IMR-90 (cell line): ENCODE data around the gene ABAT. TPM values are rescaled to one million over a fixed set of nuclear protein-coding genes. Genes with fewer than 3 reads are reported as not detected.

ENCODE experiments used
- ATAC-seq: fragments of 200-7000 bp; cut with Tn5 transposase; 2 replicates; pipeline ENCODE4 v1.9.1; 2020; ENCODE audit warnings: low read depth, mild to moderate bottlenecking, moderate library complexity
- BruUV-seq: library from RNA; stranded (reverse); fragments of 400-500 nt; replicated peaks from 2 replicates; lab custom pipeline; 2021; lab: Mats Ljungman, UMichigan
- CTCF ChIA-PET: fragments of 300-600 bp; formaldehyde crosslinking; extraction: SDS; loops from one replicate; lab custom pipeline; 2021; ENCODE audit warnings: antibody characterized with exemption; lab: Yijun Ruan, JAX
- POLR2A ChIA-PET: fragments of 300-600 bp; sonication (Branson Sonifier 250); formaldehyde crosslinking; loops from one replicate; lab custom pipeline; 2022; ENCODE audit warnings: antibody characterized with exemption; ENCODE audit not compliant: unreplicated experiment; lab: Charles Lee
- DNase-seq: peaks from one replicate; pipeline ENCODE4 v3.0.0; 2013
- H2AFZ ChIP-seq: replicated peaks from 2 replicates; pipeline ENCODE3; 2013; ENCODE audit warnings: low read length, mild to moderate bottlenecking; ENCODE audit not compliant: poor library complexity
- H2AK5ac ChIP-seq: 2 replicates; pipeline ENCODE4 v1.6.1; 2013; ENCODE audit warnings: low read depth, low read length, inconsistent platforms
- H2AK9ac ChIP-seq: replicated peaks from 2 replicates; pipeline ENCODE3; 2013; ENCODE audit warnings: mild to moderate bottlenecking, low read depth, low read length, moderate library complexity; ENCODE audit not compliant: poor library complexity
- H2BK120ac ChIP-seq: 2 replicates; pipeline ENCODE4 v1.6.1; 2013; ENCODE audit warnings: low read depth, low read length, inconsistent platforms
- H2BK15ac ChIP-seq: 3 replicates; pipeline ENCODE4 v1.6.1; 2013; ENCODE audit warnings: low read depth, low read length, inconsistent platforms
- H2BK20ac ChIP-seq: 2 replicates; pipeline ENCODE4 v1.6.1; 2013; ENCODE audit warnings: low read depth, mild to moderate bottlenecking, inconsistent platforms, low read length, moderate library complexity
- H2BK5ac ChIP-seq: 2 replicates; pipeline ENCODE4 v1.6.1; 2013; ENCODE audit warnings: mild to moderate bottlenecking, low read depth, low read length, inconsistent platforms; ENCODE audit not compliant: poor library complexity, severe bottlenecking
- H3K14ac ChIP-seq: replicated peaks from 2 replicates; pipeline ENCODE4 v1.6.1; 2013; ENCODE audit warnings: low read depth, low read length, inconsistent platforms
- H3K18ac ChIP-seq: 2 replicates; pipeline ENCODE4 v1.6.1; 2013; ENCODE audit warnings: low read depth, low read length, control low read depth
- H3K23ac ChIP-seq: 2 replicates; pipeline ENCODE4 v1.6.1; 2013; ENCODE audit warnings: low read depth, low read length, inconsistent platforms
- H3K27ac ChIP-seq: 2 replicates; pipeline ENCODE4 v1.5.1; 2013; ENCODE audit warnings: mild to moderate bottlenecking, control low read depth, low read length; ENCODE audit not compliant: insufficient read depth
- H3K27me3 ChIP-seq: 2 replicates; pipeline ENCODE4 v1.6.1; 2013; ENCODE audit warnings: low read length; ENCODE audit not compliant: control insufficient read depth, insufficient read depth
- H3K36me3 ChIP-seq: 2 replicates; pipeline ENCODE4 v1.6.1; 2013; ENCODE audit warnings: low read length, mixed read lengths; ENCODE audit not compliant: control insufficient read depth, insufficient read depth
- H3K4ac ChIP-seq: 2 replicates; pipeline ENCODE4 v1.6.1; 2013; ENCODE audit warnings: low read depth, low read length, inconsistent platforms
- H3K4me1 ChIP-seq: 2 replicates; pipeline ENCODE4 v1.6.1; 2013; ENCODE audit warnings: low read length, mixed read lengths; ENCODE audit not compliant: control insufficient read depth, insufficient read depth
- H3K4me2 ChIP-seq: 2 replicates; pipeline ENCODE4 v1.6.1; 2013; ENCODE audit warnings: low read depth, mild to moderate bottlenecking, control low read depth, low read length, moderate library complexity
- H3K4me3 ChIP-seq: 2 replicates; pipeline ENCODE4 v1.5.1; 2013; ENCODE audit warnings: low read depth, mild to moderate bottlenecking, control low read depth, low read length, moderate library complexity; ENCODE audit not compliant: insufficient read depth
- H3K56ac ChIP-seq: 2 replicates; pipeline ENCODE4 v1.6.1; 2013; ENCODE audit warnings: low read length, inconsistent platforms; ENCODE audit not compliant: insufficient read depth; ENCODE audit errors: extremely low read depth
- H3K79me1 ChIP-seq, 2 experiments: 2 replicates each; pipeline ENCODE4 v1.6.1; 2013; ENCODE audit warnings: low read length in 2 of 2, inconsistent platforms in 1 of 2, low read depth in 1 of 2
- H3K9ac ChIP-seq: 2 replicates; pipeline ENCODE4 v1.6.1; 2013; ENCODE audit warnings: low read depth, low read length, control low read depth
- H3K9me1 ChIP-seq: 2 replicates; pipeline ENCODE4 v1.6.1; 2013; ENCODE audit warnings: low read length, inconsistent platforms; ENCODE audit not compliant: insufficient read depth
- H3K9me3 ChIP-seq: 2 replicates; pipeline ENCODE4 v1.6.1; 2013; ENCODE audit warnings: low read length; ENCODE audit not compliant: control insufficient read depth, insufficient read depth
- H4K20me1 ChIP-seq: 2 replicates; pipeline ENCODE4 v1.6.1; 2013; ENCODE audit warnings: low read length, inconsistent platforms; ENCODE audit not compliant: insufficient read depth
- H4K5ac ChIP-seq: 2 replicates; pipeline ENCODE4 v1.6.1; 2013; ENCODE audit warnings: mild to moderate bottlenecking, low read depth, low read length, control low read depth
- H4K8ac ChIP-seq, 2 experiments: 2 replicates each; pipeline ENCODE4 v1.6.1; 2013; ENCODE audit warnings: low read depth in 2 of 2, low read length in 2 of 2, control low read depth in 1 of 2, inconsistent platforms in 1 of 2
- H4K91ac ChIP-seq: 2 replicates; pipeline ENCODE4 v1.6.1; 2013; ENCODE audit warnings: low read depth, low read length, inconsistent platforms; ENCODE audit not compliant: insufficient read depth
- BHLHE40 ChIP-seq: fragments of 150-350 bp; IDR thresholded peaks from 2 replicates; pipeline ENCODE4 v1.6.1; 2016; ENCODE audit warnings: mild to moderate bottlenecking, low read depth, low read length
- CEBPB ChIP-seq: IDR thresholded peaks from 2 replicates; pipeline ENCODE4 v1.6.1; 2012; ENCODE audit warnings: low read depth, low read length, improper control_type of control experiment
- CHD1 ChIP-seq: IDR thresholded peaks from 2 replicates; pipeline ENCODE4 v1.6.1; 2012; ENCODE audit warnings: low read depth, low read length, improper control_type of control experiment
- FOS ChIP-seq: fragments of 150-350 bp; IDR thresholded peaks from 2 replicates; pipeline ENCODE4 v1.6.1; 2016; ENCODE audit warnings: low read depth, low read length
- MAZ ChIP-seq: IDR thresholded peaks from 2 replicates; pipeline ENCODE4 v1.6.1; 2012; ENCODE audit warnings: low read depth, mild to moderate bottlenecking, low read length, improper control_type of control experiment, moderate library complexity, borderline replicate concordance
- NFE2L2 ChIP-seq: fragments of 150-350 bp; IDR thresholded peaks from 2 replicates; pipeline ENCODE4 v1.6.1; 2016; ENCODE audit warnings: low read depth, mild to moderate bottlenecking, low read length
- POLR2A ChIP-seq: IDR thresholded peaks from 2 replicates; pipeline ENCODE4 v1.6.1; 2012; ENCODE audit warnings: mild to moderate bottlenecking, low read depth, low read length
- RCOR1 ChIP-seq: IDR thresholded peaks from 2 replicates; pipeline ENCODE4 v1.6.1; 2012; ENCODE audit warnings: mild to moderate bottlenecking, low read length, improper control_type of control experiment; ENCODE audit not compliant: insufficient replicate concordance
- RFX5 ChIP-seq: IDR thresholded peaks from 2 replicates; pipeline ENCODE4 v1.8.0; 2012; ENCODE audit warnings: low read depth, mild to moderate bottlenecking, low read length, moderate library complexity
- WGBS, 2 experiments: methylation state at CpG; one replicate each; pipeline versions ENCODE4 v1.1.5 to v1.1.7; 2013; ENCODE audit warnings: missing lambda C conversion rate in 2 of 2; ENCODE audit not compliant: insufficient read length in 1 of 2; ENCODE audit errors: extremely low coverage in 2 of 2; 5-methylcytosine and 5-hydroxymethylcytosine counted together
- dilution Hi-C: fragments of 300-500 bp; cut with HindIII; formaldehyde crosslinking; loops from one replicate; pipeline ENCODE4 v1.14.3; 2018; ENCODE audit warnings: low sequenced_read_pairs; ENCODE audit not compliant: unreplicated experiment
- in situ Hi-C: fragments of 300-500 bp; cut with MboI; formaldehyde crosslinking; loops from 3 replicates; pipeline ENCODE4 v1.14.3; 2019; ENCODE audit warnings: low sequenced_read_pairs, inconsistent platforms, mixed read lengths
- intact Hi-C: fragments of 100-400 bp; cut with micrococcal nuclease; formaldehyde crosslinking; loops from 2 replicates; pipeline ENCODE4 v1.10.0; 2022
- polyA plus RNA-seq, 3 experiments: library from polyadenylated mRNA; depleted of rRNA; stranded (reverse); fragments of >200 nt; gene quantifications; 2 replicates each; pipeline ENCODE4 v1.2.3, GENCODE V29; 2012; ENCODE audit warnings: low replicate concordance in 1 of 3
- total RNA-seq: library from RNA; depleted of rRNA; stranded (reverse); fragments of >200 nt; gene quantifications from 2 replicates; pipeline ENCODE4 v1.2.3, GENCODE V29; 2012
- TF ChIP-seq, protein P1 (sequence below): fragments of 150-350 bp; IDR thresholded peaks from 2 replicates; pipeline ENCODE4 v1.6.1; 2017; ENCODE audit warnings: mild to moderate bottlenecking, antibody characterized with exemption, low read length, low read depth
- TF ChIP-seq, protein P2 (sequence below): fragments of 150-350 bp; IDR thresholded peaks from 2 replicates; pipeline ENCODE4 v1.6.1; 2016; ENCODE audit warnings: low read depth, mild to moderate bottlenecking, low read length, moderate library complexity, borderline replicate concordance

The ABAT gene
- total and polyA plus RNA-seq, 2 of the 4 experiments (the other 2 are of a cell fraction) = 4.5 to 6.9 TPM

DNA sequence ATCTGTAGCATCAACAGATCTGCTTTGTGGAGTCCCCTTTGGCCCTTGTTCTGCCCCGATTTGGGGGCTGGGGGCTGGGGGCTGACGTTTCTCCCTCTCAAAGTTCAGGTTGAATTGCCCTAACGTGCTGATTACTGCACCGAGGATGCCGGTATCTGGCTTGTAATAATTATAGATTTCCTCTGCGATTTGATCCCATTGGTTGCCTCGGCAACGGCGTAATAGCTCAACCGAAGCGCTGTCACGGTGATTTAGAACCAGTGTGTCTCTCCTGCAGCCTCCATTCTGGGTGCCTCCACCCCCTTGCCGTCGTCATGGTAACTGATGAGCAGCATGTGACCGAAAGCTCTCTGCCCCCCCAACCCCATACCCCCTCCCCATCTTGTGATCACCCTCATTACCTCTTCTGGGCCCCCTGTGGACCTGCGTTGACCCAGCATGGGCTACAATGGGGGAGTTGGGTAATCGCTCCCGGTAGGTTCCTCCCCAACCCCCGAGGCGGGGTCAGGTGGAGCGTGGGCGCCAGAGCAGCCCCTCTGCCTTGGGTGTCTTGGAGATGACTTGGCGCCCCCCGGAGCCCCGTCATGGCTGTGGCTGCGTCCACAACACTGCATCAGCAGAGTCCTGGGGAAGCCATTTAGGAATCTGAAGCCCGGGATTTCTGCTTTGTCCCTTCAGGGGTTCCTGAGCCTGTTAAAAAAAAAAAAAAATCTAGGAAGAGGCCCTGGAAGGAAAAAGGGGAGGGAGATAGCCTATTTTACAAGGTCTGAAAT is 38.4 kb downstream of the ABAT start:
- no peak overlapping the region for H2BK15ac ChIP-seq
- TF ChIP-seq CEBPB (no peak), RCOR1 (no peak), CHD1 (no peak), BHLHE40 (no peak), RFX5 (no peak), FOS (no peak), NFE2L2 (no peak), MAZ (no peak), POLR2A (no peak)
- TF ChIP-seq, protein P1, sequence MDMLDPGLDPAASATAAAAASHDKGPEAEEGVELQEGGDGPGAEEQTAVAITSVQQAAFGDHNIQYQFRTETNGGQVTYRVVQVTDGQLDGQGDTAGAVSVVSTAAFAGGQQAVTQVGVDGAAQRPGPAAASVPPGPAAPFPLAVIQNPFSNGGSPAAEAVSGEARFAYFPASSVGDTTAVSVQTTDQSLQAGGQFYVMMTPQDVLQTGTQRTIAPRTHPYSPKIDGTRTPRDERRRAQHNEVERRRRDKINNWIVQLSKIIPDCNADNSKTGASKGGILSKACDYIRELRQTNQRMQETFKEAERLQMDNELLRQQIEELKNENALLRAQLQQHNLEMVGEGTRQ = no peak
- TF ChIP-seq, protein P2, sequence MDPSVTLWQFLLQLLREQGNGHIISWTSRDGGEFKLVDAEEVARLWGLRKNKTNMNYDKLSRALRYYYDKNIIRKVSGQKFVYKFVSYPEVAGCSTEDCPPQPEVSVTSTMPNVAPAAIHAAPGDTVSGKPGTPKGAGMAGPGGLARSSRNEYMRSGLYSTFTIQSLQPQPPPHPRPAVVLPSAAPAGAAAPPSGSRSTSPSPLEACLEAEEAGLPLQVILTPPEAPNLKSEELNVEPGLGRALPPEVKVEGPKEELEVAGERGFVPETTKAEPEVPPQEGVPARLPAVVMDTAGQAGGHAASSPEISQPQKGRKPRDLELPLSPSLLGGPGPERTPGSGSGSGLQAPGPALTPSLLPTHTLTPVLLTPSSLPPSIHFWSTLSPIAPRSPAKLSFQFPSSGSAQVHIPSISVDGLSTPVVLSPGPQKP = no peak
- ATAC-seq (no peak), DNase-seq (no peak)
- in situ Hi-C loops (no loop called here), dilution Hi-C loops (no loop called here), intact Hi-C loops (no loop called here)
- no peaks in the 10 kb centered on the region for H3K79me1 ChIP-seq
- H3K56ac ChIP-seq = no peak overlapping the region
- no peak overlapping the region for H3K23ac ChIP-seq
- H2AK5ac ChIP-seq = no peak overlapping the region
- no peak overlapping the region for H4K8ac ChIP-seq
- no peaks in the 10 kb centered on the region for H3K9me1 ChIP-seq
- no peak overlapping the region for H4K5ac ChIP-seq
- no peak overlapping the region for H2BK5ac ChIP-seq
- no peak overlapping the region for H3K9ac ChIP-seq
- no peak overlapping the region for H2AK9ac ChIP-seq
- no peaks in the 10 kb centered on the region for H3K4me1 ChIP-seq
- H4K91ac ChIP-seq = no peak overlapping the region
- no peak overlapping the region for H3K4me3 ChIP-seq
- no TSS peak for BruUV-seq
- POLR2A ChIA-PET = no interaction called here
- H3K18ac ChIP-seq = no peak overlapping the region
- no peak overlapping the region for H3K14ac ChIP-seq
- WGBS, 2 experiments = 14% methylated on average over 6 of the region's 27 CpGs; no CpG with 5 or more reads in 1 of the 2 experiments
- H3K4me2 ChIP-seq = no peak overlapping the region
- H2BK120ac ChIP-seq = no peak overlapping the region
- no peak overlapping the region for H2BK20ac ChIP-seq
- CTCF ChIA-PET = no interaction called here
- H3K27me3 ChIP-seq = peaks cover 2% of the 10 kb centered on the region
- no peak overlapping the region for H3K4ac ChIP-seq
- H4K20me1 ChIP-seq = no peaks in the 10 kb centered on the region
- no peak overlapping the region for H3K27ac ChIP-seq
- H3K36me3 ChIP-seq = no peaks in the 10 kb centered on the region
- H2AFZ ChIP-seq = no peak overlapping the region
- peaks cover 3% of the 10 kb centered on the region; the same call in 1 of the 2 replicates for H3K9me3 ChIP-seq
